Measurements from ENCODE around the gene RHOA.

RHOA gene

DNA sequence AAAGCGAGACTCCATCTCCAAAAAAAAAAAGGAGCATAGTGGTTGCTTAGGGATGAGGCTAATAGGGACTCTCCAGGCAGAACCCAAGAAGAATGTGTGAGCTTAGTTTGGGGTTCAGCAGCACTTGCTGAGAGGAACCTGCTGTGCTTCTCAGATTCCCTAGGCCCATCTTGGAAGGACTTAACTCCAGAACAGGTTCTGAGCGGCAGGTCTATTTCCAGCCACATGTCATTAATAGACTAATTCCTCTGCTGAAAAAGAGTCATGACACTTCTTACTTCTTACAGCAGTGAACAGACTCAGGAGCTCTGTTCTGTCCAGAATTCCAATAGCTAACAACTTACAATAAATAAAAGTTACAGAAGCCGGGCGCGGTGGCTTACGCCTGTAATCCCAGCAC lies 22.5 kb downstream of the RHOA start:
- Histone ChIP-seq H3K27me3 (ENCODE audit: insufficient read depth, poor library complexity, severe bottlenecking) (no peaks in the 10 kb centered on the region), H3K27ac (replicated peaks) (no peak overlapping the region), H3K4me3 (replicated peaks; ENCODE audit: insufficient read depth, low read length) (no peak overlapping the region)
- TF ChIP-seq, protein P1, sequence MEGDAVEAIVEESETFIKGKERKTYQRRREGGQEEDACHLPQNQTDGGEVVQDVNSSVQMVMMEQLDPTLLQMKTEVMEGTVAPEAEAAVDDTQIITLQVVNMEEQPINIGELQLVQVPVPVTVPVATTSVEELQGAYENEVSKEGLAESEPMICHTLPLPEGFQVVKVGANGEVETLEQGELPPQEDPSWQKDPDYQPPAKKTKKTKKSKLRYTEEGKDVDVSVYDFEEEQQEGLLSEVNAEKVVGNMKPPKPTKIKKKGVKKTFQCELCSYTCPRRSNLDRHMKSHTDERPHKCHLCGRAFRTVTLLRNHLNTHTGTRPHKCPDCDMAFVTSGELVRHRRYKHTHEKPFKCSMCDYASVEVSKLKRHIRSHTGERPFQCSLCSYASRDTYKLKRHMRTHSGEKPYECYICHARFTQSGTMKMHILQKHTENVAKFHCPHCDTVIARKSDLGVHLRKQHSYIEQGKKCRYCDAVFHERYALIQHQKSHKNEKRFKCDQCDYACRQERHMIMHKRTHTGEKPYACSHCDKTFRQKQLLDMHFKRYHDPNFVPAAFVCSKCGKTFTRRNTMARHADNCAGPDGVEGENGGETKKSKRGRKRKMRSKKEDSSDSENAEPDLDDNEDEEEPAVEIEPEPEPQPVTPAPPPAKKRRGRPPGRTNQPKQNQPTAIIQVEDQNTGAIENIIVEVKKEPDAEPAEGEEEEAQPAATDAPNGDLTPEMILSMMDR (IDR thresholded peaks at IDR 0.05; ENCODE audit: insufficient read depth, low read length), result no peak
- no peak for TF ChIP-seq GABPA (IDR thresholded peaks at IDR 0.05; ENCODE audit: low read depth)
- TF ChIP-seq, protein P2, sequence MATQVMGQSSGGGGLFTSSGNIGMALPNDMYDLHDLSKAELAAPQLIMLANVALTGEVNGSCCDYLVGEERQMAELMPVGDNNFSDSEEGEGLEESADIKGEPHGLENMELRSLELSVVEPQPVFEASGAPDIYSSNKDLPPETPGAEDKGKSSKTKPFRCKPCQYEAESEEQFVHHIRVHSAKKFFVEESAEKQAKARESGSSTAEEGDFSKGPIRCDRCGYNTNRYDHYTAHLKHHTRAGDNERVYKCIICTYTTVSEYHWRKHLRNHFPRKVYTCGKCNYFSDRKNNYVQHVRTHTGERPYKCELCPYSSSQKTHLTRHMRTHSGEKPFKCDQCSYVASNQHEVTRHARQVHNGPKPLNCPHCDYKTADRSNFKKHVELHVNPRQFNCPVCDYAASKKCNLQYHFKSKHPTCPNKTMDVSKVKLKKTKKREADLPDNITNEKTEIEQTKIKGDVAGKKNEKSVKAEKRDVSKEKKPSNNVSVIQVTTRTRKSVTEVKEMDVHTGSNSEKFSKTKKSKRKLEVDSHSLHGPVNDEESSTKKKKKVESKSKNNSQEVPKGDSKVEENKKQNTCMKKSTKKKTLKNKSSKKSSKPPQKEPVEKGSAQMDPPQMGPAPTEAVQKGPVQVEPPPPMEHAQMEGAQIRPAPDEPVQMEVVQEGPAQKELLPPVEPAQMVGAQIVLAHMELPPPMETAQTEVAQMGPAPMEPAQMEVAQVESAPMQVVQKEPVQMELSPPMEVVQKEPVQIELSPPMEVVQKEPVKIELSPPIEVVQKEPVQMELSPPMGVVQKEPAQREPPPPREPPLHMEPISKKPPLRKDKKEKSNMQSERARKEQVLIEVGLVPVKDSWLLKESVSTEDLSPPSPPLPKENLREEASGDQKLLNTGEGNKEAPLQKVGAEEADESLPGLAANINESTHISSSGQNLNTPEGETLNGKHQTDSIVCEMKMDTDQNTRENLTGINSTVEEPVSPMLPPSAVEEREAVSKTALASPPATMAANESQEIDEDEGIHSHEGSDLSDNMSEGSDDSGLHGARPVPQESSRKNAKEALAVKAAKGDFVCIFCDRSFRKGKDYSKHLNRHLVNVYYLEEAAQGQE (IDR thresholded peaks at IDR 0.05; ENCODE audit: insufficient replicate concordance, low read depth), result no peak
- no peak for TF ChIP-seq SPI1 (IDR thresholded peaks at IDR 0.05; ENCODE audit: borderline replicate concordance, low read depth)
- TF ChIP-seq POLR2AphosphoS5 (IDR thresholded peaks at IDR 0.05; ENCODE audit: low read depth), result no peak
- no peak for DNase-seq (ENCODE audit: low read depth in 1 of 2, low spot score in 1 of 2)

- H3K4me3 ChIP-seq (replicated peaks; ENCODE audit: insufficient read depth, low read length), result no peak overlapping the region
- TF ChIP-seq POLR2AphosphoS5 (IDR thresholded peaks at IDR 0.05; ENCODE audit: low read depth) (no peak), SPI1 (IDR thresholded peaks at IDR 0.05; ENCODE audit: borderline replicate concordance, low read depth) (no peak)
- no peaks in the 10 kb centered on the region for H3K27me3 ChIP-seq (ENCODE audit: insufficient read depth, poor library complexity, severe bottlenecking)
- no peak for DNase-seq (ENCODE audit: low read depth in 1 of 2, low spot score in 1 of 2)
- H3K27ac ChIP-seq (replicated peaks), result no peak overlapping the region
Measured at GRCh38 chr3:49388289-49388820, 23.4 kb downstream of the RHOA start.

GRCh38 chr3:49387721-49388120 lies 24.1 kb downstream of the RHOA start:
- Histone ChIP-seq H3K27me3 (ENCODE audit: insufficient read depth, poor library complexity, severe bottlenecking) (no peaks in the 10 kb centered on the region), H3K27ac (replicated peaks) (no peak overlapping the region), H3K4me3 (replicated peaks; ENCODE audit: insufficient read depth, low read length) (no peak overlapping the region)
- DNase-seq (ENCODE audit: low read depth in 1 of 2, low spot score in 1 of 2), result no peak
- TF ChIP-seq, protein P1 (IDR thresholded peaks at IDR 0.05; ENCODE audit: insufficient read depth, low read length), result no peak
- no peak for TF ChIP-seq GABPA (IDR thresholded peaks at IDR 0.05; ENCODE audit: low read depth)
- no peak for TF ChIP-seq SPI1 (IDR thresholded peaks at IDR 0.05; ENCODE audit: borderline replicate concordance, low read depth)
- TF ChIP-seq POLR2AphosphoS5 (IDR thresholded peaks at IDR 0.05; ENCODE audit: low read depth), result no peak
- TF ChIP-seq, protein P2 (IDR thresholded peaks at IDR 0.05; ENCODE audit: insufficient replicate concordance, low read depth), result no peak

GRCh38 chr3:49386056-49386756 lies 25.6 kb downstream of the RHOA start:
- TF ChIP-seq SPI1 (IDR thresholded peaks at IDR 0.05; ENCODE audit: borderline replicate concordance, low read depth), result peak; percentile 67; the same call in 1 of the 2 replicates
- no peak for TF ChIP-seq POLR2AphosphoS5 (IDR thresholded peaks at IDR 0.05; ENCODE audit: low read depth)
- Histone ChIP-seq H3K27ac (replicated peaks) (peak overlapping the region; percentile 43), H3K27me3 (ENCODE audit: insufficient read depth, poor library complexity, severe bottlenecking) (no peaks in the 10 kb centered on the region), H3K4me3 (replicated peaks; ENCODE audit: insufficient read depth, low read length) (no peak overlapping the region)
- DNase-seq (ENCODE audit: low read depth in 1 of 2, low spot score in 1 of 2), result peak in 1 of 2 experiments; percentile 46
